HEK293 (cell line): ENCODE data around the gene PHF3.

Experiments used
- CTCF ChIA-PET: fragments of 350-600 bp; formaldehyde crosslinking; extraction: SDS; loops from one replicate; lab custom pipeline; 2021; ENCODE audit warnings: antibody characterized with exemption; lab: Yijun Ruan, JAX
- POLR2A ChIA-PET: fragments of 300-600 bp; formaldehyde crosslinking; extraction: SDS; loops from one replicate; lab custom pipeline; 2020; ENCODE audit warnings: antibody characterized with exemption, inconsistent platforms; lab: Yijun Ruan, JAX
- H3K27ac ChIP-seq: fragments of 200-500 bp; sonication (Bioruptor generic); 2 replicates; pipeline ENCODE4 v1.5.1; 2014; ENCODE audit warnings: low read depth, low read length, control low read depth, inconsistent platforms; ENCODE audit errors: extremely low read depth
- H3K36me3 ChIP-seq, 2 experiments: fragments of 200-500 bp in 1 of 2; sonication (Bioruptor generic) in 1 of 2; 1 replicate in 1 of 2; 2 replicates in 1 of 2; pipeline ENCODE4 v1.5.1; 2014 to 2017; ENCODE audit warnings: inconsistent platforms in 2 of 2, low read length in 2 of 2; ENCODE audit not compliant: control insufficient read depth in 2 of 2, insufficient read depth in 1 of 2
- H3K4me1 ChIP-seq: fragments of 200-500 bp; sonication (Bioruptor generic); 2 replicates; pipeline ENCODE4 v1.5.1; 2014; ENCODE audit warnings: mild to moderate bottlenecking, low read length, inconsistent platforms; ENCODE audit not compliant: control insufficient read depth, insufficient read depth
- H3K4me3 ChIP-seq: 2 replicates; pipeline ENCODE4 v1.5.1; 2011; ENCODE audit warnings: low read depth, mild to moderate bottlenecking, control low read depth, low read length, moderate library complexity
- H3K9me3 ChIP-seq: fragments of 200-500 bp; sonication (Bioruptor generic); 2 replicates; pipeline ENCODE4 v1.5.1; 2014; ENCODE audit warnings: low read depth, low read length, inconsistent platforms; ENCODE audit not compliant: control insufficient read depth, insufficient read depth
- BCL11B ChIP-seq: fragments of 450-650 bp; formaldehyde crosslinking; IDR thresholded peaks from 2 replicates; pipeline ENCODE4 v1.5.1; 2016; ENCODE audit warnings: low read depth, missing biosample characterization, missing genetic modification characterization
- KLF16 ChIP-seq: fragments of 450-650 bp; formaldehyde crosslinking; IDR thresholded peaks from 2 replicates; pipeline ENCODE4 v1.5.1; 2017; ENCODE audit warnings: missing biosample characterization, missing genetic modification characterization
- PRDM2 ChIP-seq: fragments of 450-650 bp; formaldehyde crosslinking; IDR thresholded peaks from 2 replicates; pipeline ENCODE4 v1.5.1; 2016; ENCODE audit warnings: missing biosample characterization, missing genetic modification characterization, borderline replicate concordance
- PRDM6 ChIP-seq: fragments of 450-650 bp; formaldehyde crosslinking; IDR thresholded peaks from 2 replicates; pipeline ENCODE4 v1.5.1; 2017; ENCODE audit warnings: missing biosample characterization, missing genetic modification characterization
- SCRT1 ChIP-seq: fragments of 450-650 bp; formaldehyde crosslinking; IDR thresholded peaks from 2 replicates; pipeline ENCODE4 v1.5.1; 2016; ENCODE audit warnings: missing biosample characterization, missing genetic modification characterization, borderline replicate concordance
- SCRT2 ChIP-seq: fragments of 450-650 bp; formaldehyde crosslinking; IDR thresholded peaks from 2 replicates; pipeline ENCODE4 v1.5.1; 2016; ENCODE audit warnings: missing biosample characterization, missing genetic modification characterization
- SP7 ChIP-seq: fragments of 450-650 bp; formaldehyde crosslinking; IDR thresholded peaks from 2 replicates; pipeline ENCODE4 v1.5.1; 2016; ENCODE audit warnings: missing biosample characterization, missing genetic modification characterization
- ZEB2 ChIP-seq: fragments of 450-650 bp; formaldehyde crosslinking; IDR thresholded peaks from 2 replicates; pipeline ENCODE4 v1.5.1; 2016; ENCODE audit warnings: missing biosample characterization, missing genetic modification characterization
- ZNF169 ChIP-seq: fragments of 450-650 bp; formaldehyde crosslinking; IDR thresholded peaks from 2 replicates; pipeline ENCODE4 v1.5.1; 2016; ENCODE audit warnings: missing biosample characterization, missing genetic modification characterization
- ZNF184 ChIP-seq: fragments of 450-650 bp; IDR thresholded peaks from 2 replicates; pipeline ENCODE4 v1.5.1; 2018; ENCODE audit warnings: missing biosample characterization, mild to moderate bottlenecking, missing genetic modification characterization
- ZNF214 ChIP-seq: fragments of 450-650 bp; formaldehyde crosslinking; IDR thresholded peaks from 2 replicates; pipeline ENCODE4 v1.5.1; 2017; ENCODE audit warnings: missing biosample characterization, mild to moderate bottlenecking, missing genetic modification characterization, borderline replicate concordance
- ZNF280D ChIP-seq: fragments of 450-650 bp; formaldehyde crosslinking; IDR thresholded peaks from 2 replicates; pipeline ENCODE4 v1.5.1; 2016; ENCODE audit warnings: missing biosample characterization, missing genetic modification characterization
- ZNF426 ChIP-seq: fragments of 450-650 bp; formaldehyde crosslinking; IDR thresholded peaks from 2 replicates; pipeline ENCODE4 v1.5.1; 2017; ENCODE audit warnings: missing biosample characterization, missing genetic modification characterization, mild to moderate bottlenecking, inconsistent platforms, moderate library complexity
- ZNF560 ChIP-seq: fragments of 450-650 bp; formaldehyde crosslinking; IDR thresholded peaks from 2 replicates; pipeline ENCODE4 v1.5.1; 2017; ENCODE audit warnings: missing biosample characterization, missing genetic modification characterization, borderline replicate concordance
- ZNF626 ChIP-seq: fragments of 450-650 bp; sonication (Bioruptor Pico); formaldehyde crosslinking; IDR thresholded peaks from 2 replicates; pipeline ENCODE4 v1.5.1; 2018; ENCODE audit warnings: missing biosample characterization, missing genetic modification characterization, inconsistent platforms
- ZNF654 ChIP-seq: fragments of 450-650 bp; formaldehyde crosslinking; IDR thresholded peaks from 2 replicates; pipeline ENCODE4 v1.5.1; 2016; ENCODE audit warnings: low read depth, missing biosample characterization, missing genetic modification characterization
- ZNF768 ChIP-seq: fragments of 450-650 bp; formaldehyde crosslinking; IDR thresholded peaks from 2 replicates; pipeline ENCODE4 v1.5.1; 2018; ENCODE audit warnings: missing biosample characterization, mild to moderate bottlenecking, missing genetic modification characterization
- ZNF776 ChIP-seq: fragments of 450-650 bp; formaldehyde crosslinking; IDR thresholded peaks from 2 replicates; pipeline ENCODE4 v1.5.0; 2017; ENCODE audit warnings: missing biosample characterization, missing genetic modification characterization, borderline replicate concordance
- ZNF843 ChIP-seq: fragments of 450-650 bp; formaldehyde crosslinking; IDR thresholded peaks from 2 replicates; pipeline ENCODE4 v1.5.1; 2016; ENCODE audit warnings: missing biosample characterization, missing genetic modification characterization

The PHF3 gene

GRCh38 chr6:63683071-63683603, 47.5 kb downstream of the PHF3 start:
- CTCF ChIA-PET = interaction anchor here (0.7 to 1.4 kb wide), 6 partner anchors 10 to 330 kb away, joined by 3 to 4 read pairs (median 3); partner anchors contain the start of gene PHF3

GRCh38 chr6:63685446-63686379, 50.1 kb downstream of the PHF3 start:
- Histone ChIP-seq H3K27ac (no peak overlapping the region), H3K9me3 (no peaks in the 10 kb centered on the region), H3K4me1 (no peaks in the 10 kb centered on the region), H3K4me3 (no peak overlapping the region), H3K36me3 (peaks cover 4 to 37% of the 10 kb centered on the region in 2 experiments; a peak in 2 of 3 replicates)
- CTCF ChIA-PET = interaction anchor here (0.6 kb wide), 1 partner anchor 80 kb away, joined by 3 read pairs; no protein-coding TSS in a partner anchor
- TF ChIP-seq PRDM2 (tag by site-specific recombination) (no peak), ZNF654 (no peak), SCRT1 (tag by site-specific recombination) (0 out of 2 replicates have a peak, but pooled peaks have one; percentile 34), SCRT2 (tag by site-specific recombination) (peak; percentile 69)
- POLR2A ChIA-PET = no interaction called here

More at GRCh38 chr6:63683071-63683603, 47.5 kb downstream of the PHF3 start:
- H3K9me3 ChIP-seq = no peaks in the 10 kb centered on the region
- TF ChIP-seq ZNF626 (tag by site-specific recombination) = no peak
- TF ChIP-seq ZNF169 (tag by site-specific recombination) = no peak
- TF ChIP-seq KLF16 (tag by site-specific recombination) = no peak
- TF ChIP-seq ZEB2 (tag by site-specific recombination) = no peak
- no peak for TF ChIP-seq ZNF184 (tag by site-specific recombination)
- TF ChIP-seq ZNF560 = no peak
- TF ChIP-seq ZNF768 (tag by site-specific recombination) = no peak
- H3K27ac ChIP-seq = no peak overlapping the region
- peaks cover 4 to 56% of the 10 kb centered on the region in 2 experiments; a peak in 2 of 3 replicates for H3K36me3 ChIP-seq
- no peaks in the 10 kb centered on the region for H3K4me1 ChIP-seq
- H3K4me3 ChIP-seq = no peak overlapping the region
- POLR2A ChIA-PET = no interaction called here

- no peaks in the 10 kb centered on the region for H3K4me1 ChIP-seq
- no peak overlapping the region for H3K27ac ChIP-seq
- CTCF ChIA-PET = interaction anchor here (0.8 to 2.0 kb wide), 4 partner anchors 9 to 337 kb away, joined by 3 to 5 read pairs (median 3); no protein-coding TSS in a partner anchor
- POLR2A ChIA-PET = no interaction called here
- H3K9me3 ChIP-seq = no peaks in the 10 kb centered on the region
- H3K36me3 ChIP-seq = peaks cover 7 to 26% of the 10 kb centered on the region in 2 experiments
- no peak overlapping the region for H3K4me3 ChIP-seq
- TF ChIP-seq ZNF843 (tag by site-specific recombination) = no peak
- no peak for TF ChIP-seq PRDM6
- TF ChIP-seq ZNF280D (tag by site-specific recombination) = no peak
- TF ChIP-seq ZNF214 = no peak
- no peak for TF ChIP-seq BCL11B (tag by site-specific recombination)
- no peak for TF ChIP-seq ZNF776 (tag by site-specific recombination)
- TF ChIP-seq ZNF426 = no peak
- no peak for TF ChIP-seq SP7
These were observed 53.8 kb downstream of the PHF3 start for GRCh38 chr6:63689421-63689820.
